ENCODE results near the gene RSPH9. TPM values are rescaled to one million over a fixed set of nuclear protein-coding genes. Genes with fewer than 3 reads are reported as not detected.

The RSPH9 gene
- total and polyA plus RNA-seq, 2 donors from 2014 or later: 0.16 to 0.45 TPM

DNA sequence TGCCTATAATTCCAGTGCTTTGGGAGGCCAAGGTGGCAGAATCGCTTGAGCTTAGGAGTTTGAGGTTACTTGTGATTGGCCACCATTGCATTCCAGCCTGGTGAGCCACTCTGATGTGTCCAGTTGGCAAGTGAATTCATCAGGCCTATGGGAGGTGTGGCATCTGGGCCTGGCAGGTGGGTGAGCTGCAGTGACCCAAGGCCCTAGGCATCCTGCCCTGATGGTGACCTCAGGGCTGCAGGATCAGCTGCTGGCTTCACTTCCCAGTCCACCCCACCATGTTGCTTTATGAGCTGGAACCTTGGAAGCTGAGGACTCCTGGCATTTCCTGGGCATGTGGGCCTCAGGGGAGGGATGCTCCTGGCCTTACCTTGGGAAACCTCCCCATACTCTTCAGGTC, 20.5 kb downstream of the RSPH9 start:
- H3K27me3 ChIP-seq (ENCODE audit: control insufficient read depth, insufficient read depth, low read length): no peaks in the 10 kb centered on the region
- H3K4me1 ChIP-seq (ENCODE audit: control insufficient read depth in 2 of 3, insufficient read depth in 2 of 3, low read depth in 1 of 3, low read length in 3 of 3): peaks cover 3 to 17% (median 15%) of the 10 kb centered on the region in 3 donors
- intact Hi-C loops (cut with DNase I): loop anchor here (5.0 to 10.0 kb wide), 2 partner anchors 99 to 417 kb away; no protein-coding TSS in a partner anchor
- H3K27ac ChIP-seq (ENCODE audit: low read depth in 2 of 2, low read length in 2 of 2): no peak overlapping the region
- H3K9me3 ChIP-seq (ENCODE audit: control insufficient read depth in 2 of 3, insufficient read depth in 1 of 3, low read length in 3 of 3): peaks cover 0 to 5% (median 0%) of the 10 kb centered on the region in 3 donors
- no peaks in the 10 kb centered on the region for H3K36me3 ChIP-seq (ENCODE audit: control insufficient read depth in 2 of 3, insufficient read depth in 3 of 3, low read length in 3 of 3)
- TF ChIP-seq, protein P1, sequence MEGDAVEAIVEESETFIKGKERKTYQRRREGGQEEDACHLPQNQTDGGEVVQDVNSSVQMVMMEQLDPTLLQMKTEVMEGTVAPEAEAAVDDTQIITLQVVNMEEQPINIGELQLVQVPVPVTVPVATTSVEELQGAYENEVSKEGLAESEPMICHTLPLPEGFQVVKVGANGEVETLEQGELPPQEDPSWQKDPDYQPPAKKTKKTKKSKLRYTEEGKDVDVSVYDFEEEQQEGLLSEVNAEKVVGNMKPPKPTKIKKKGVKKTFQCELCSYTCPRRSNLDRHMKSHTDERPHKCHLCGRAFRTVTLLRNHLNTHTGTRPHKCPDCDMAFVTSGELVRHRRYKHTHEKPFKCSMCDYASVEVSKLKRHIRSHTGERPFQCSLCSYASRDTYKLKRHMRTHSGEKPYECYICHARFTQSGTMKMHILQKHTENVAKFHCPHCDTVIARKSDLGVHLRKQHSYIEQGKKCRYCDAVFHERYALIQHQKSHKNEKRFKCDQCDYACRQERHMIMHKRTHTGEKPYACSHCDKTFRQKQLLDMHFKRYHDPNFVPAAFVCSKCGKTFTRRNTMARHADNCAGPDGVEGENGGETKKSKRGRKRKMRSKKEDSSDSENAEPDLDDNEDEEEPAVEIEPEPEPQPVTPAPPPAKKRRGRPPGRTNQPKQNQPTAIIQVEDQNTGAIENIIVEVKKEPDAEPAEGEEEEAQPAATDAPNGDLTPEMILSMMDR (IDR thresholded peaks at IDR 0.05; ENCODE audit: borderline replicate concordance, extremely low read depth, insufficient read depth): no peak
- DNase-seq: no peak
- no peak for FAIRE-seq
- H3K4me3 ChIP-seq (ENCODE audit: low read length in 3 of 3): no peak overlapping the region
- no peak overlapping the region for H3K9ac ChIP-seq (ENCODE audit: low read length in 3 of 3)

DNA sequence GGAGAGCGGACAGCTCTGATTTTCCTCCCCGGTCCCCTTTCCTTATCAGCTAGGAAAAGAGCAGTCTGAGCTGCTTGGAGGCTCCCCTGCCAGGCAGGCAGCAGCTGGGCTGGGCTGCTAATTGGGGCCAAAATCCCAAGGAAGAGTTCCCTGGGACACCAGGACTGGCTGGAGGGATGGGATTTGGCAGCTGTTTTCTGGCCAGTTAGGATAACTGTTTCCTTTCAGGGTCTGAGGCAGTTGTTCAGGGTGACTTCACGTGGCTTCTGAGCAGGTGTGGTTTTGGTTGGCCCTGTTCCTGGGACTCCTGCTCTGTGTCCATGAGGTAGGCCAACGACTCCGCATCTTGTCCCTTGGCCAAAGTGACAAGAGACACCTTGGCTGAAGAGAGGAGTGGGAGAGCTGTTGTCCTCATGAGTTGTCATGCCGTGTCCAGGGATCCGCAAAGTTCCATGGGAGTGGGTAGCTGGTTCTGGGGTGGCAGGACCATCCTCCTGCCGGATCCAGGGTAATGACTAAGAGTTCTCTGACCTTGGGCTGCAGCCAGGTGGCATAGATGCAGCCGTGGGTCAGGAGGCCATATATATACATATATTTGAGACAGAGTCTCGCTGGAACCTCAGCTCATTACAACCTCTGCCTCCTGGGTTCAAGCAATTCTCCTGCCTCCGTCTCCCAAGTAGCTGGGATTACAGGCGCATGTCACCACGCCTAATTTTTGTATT, 21.5 kb downstream of the RSPH9 start:
- intact Hi-C loops (cut with DNase I): loop anchor here (5.0 to 10.0 kb wide), 2 partner anchors 98 to 416 kb away; no protein-coding TSS in a partner anchor
- TF ChIP-seq, protein P1 (IDR thresholded peaks at IDR 0.05; ENCODE audit: borderline replicate concordance, extremely low read depth, insufficient read depth): no peak
- FAIRE-seq: no peak

DNA sequence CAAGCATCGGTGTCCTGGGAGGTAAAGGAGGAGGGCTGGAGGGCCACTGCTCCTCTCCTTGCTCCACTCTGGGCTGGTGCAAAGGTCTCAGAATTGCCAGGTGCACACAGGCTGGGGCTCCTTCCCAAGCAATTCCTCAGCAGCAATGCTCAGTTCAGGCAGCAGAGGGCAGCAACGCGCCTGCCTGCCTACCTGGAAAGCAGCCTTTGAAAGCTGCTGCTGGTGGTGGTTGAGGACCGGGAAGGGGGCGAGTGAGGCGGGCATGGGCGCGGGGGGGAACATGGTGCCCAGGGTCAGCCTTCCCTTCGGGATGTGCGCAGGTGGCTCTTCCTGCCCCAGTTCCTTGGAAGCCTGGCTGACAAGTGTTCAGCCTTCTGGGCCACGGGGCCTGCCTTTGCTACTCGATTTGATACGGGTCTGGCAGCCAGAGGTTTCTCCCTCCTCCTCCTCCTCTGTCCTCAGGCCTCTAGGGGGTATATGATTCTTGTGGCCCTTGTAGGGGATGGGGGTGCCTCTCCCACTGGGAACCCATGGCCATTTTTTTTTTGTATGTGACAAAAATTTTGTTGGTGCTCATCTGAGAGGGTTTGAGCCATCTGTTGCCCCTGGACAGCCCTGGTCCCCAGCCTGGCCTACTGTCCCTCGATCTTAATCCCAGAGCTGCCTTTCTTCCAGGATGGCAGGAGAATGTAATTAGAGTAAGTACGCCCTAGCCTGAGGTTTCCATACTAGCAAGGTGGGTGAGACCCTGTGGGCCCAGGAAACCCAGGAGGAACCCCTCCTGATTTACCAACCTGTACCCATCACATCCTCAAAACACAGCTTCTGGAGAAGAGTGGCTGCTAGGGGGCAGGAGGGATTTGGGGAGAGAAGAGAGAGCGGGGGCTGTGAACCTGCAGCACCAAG, 22.7 kb downstream of the RSPH9 start:
- DNase-seq (peak; percentile 90 to 96 (median 94)), FAIRE-seq (no peak)
- H3K4me3 ChIP-seq (ENCODE audit: low read length in 3 of 3): peak overlapping the region in 1 of 3 donors; percentile 18
- peaks cover 0 to 10% (median 5%) of the 10 kb centered on the region in 3 donors for H3K36me3 ChIP-seq (ENCODE audit: control insufficient read depth in 2 of 3, insufficient read depth in 3 of 3, low read length in 3 of 3)
- TF ChIP-seq, protein P1 (IDR thresholded peaks at IDR 0.05; ENCODE audit: borderline replicate concordance, extremely low read depth, insufficient read depth): peak; percentile 98
- no peaks in the 10 kb centered on the region for H3K27me3 ChIP-seq (ENCODE audit: control insufficient read depth, insufficient read depth, low read length)
- peaks cover 3 to 17% (median 15%) of the 10 kb centered on the region in 3 donors for H3K4me1 ChIP-seq (ENCODE audit: control insufficient read depth in 2 of 3, insufficient read depth in 2 of 3, low read depth in 1 of 3, low read length in 3 of 3)
- peak overlapping the region in 1 of 2 donors; percentile 32 for H3K27ac ChIP-seq (ENCODE audit: low read depth in 2 of 2, low read length in 2 of 2)
- H3K9me3 ChIP-seq (ENCODE audit: control insufficient read depth in 2 of 3, insufficient read depth in 1 of 3, low read length in 3 of 3): no peaks in the 10 kb centered on the region
- peak overlapping the region in 1 of 3 donors; percentile 22 for H3K9ac ChIP-seq (ENCODE audit: low read length in 3 of 3)
- intact Hi-C loops (cut with DNase I): loop anchor here (5.0 to 10.0 kb wide), 2 partner anchors 97 to 415 kb away; no protein-coding TSS in a partner anchor

More for the DNA sequence above, 21.5 kb downstream of the RSPH9 start:
- H3K4me3 ChIP-seq (ENCODE audit: low read length in 3 of 3): no peak overlapping the region
- H3K4me1 ChIP-seq (ENCODE audit: control insufficient read depth in 2 of 3, insufficient read depth in 2 of 3, low read depth in 1 of 3, low read length in 3 of 3): peaks cover 3 to 17% (median 15%) of the 10 kb centered on the region in 3 donors
- DNase-seq: no peak
- no peak overlapping the region for H3K9ac ChIP-seq (ENCODE audit: low read length in 3 of 3)
- H3K27me3 ChIP-seq (ENCODE audit: control insufficient read depth, insufficient read depth, low read length): no peaks in the 10 kb centered on the region
- no peaks in the 10 kb centered on the region for H3K9me3 ChIP-seq (ENCODE audit: control insufficient read depth in 2 of 3, insufficient read depth in 1 of 3, low read length in 3 of 3)
- peaks cover 0 to 3% (median 2%) of the 10 kb centered on the region in 3 donors for H3K36me3 ChIP-seq (ENCODE audit: control insufficient read depth in 2 of 3, insufficient read depth in 3 of 3, low read length in 3 of 3)
- H3K27ac ChIP-seq (ENCODE audit: low read depth in 2 of 2, low read length in 2 of 2): no peak overlapping the region
